HG03066 (cell line): ENCODE data around the gene MAD1L1.

Experiments
- ATAC-seq: cut with Tn5 transposase; IDR thresholded peaks from one replicate; pipeline ENCODE4 v1.9.1; 2021; ENCODE audit warnings: low read depth; ENCODE audit not compliant: unreplicated experiment

The MAD1L1 gene

GRCh38 chr7:2220506-2220905, 12.2 kb downstream of the MAD1L1 start:
- no peak for ATAC-seq

GRCh38 chr7:2220030-2220429, 12.7 kb downstream of the MAD1L1 start:
- no peak for ATAC-seq

- no peak for ATAC-seq
Observed at GRCh38 chr7:2219606-2220005, 13.1 kb downstream of the MAD1L1 start.

- ATAC-seq: no peak
Observed at GRCh38 chr7:2219136-2219535, 13.6 kb downstream of the MAD1L1 start.

- ATAC-seq: no peak
Observed at GRCh38 chr7:2218444-2218785, 14.3 kb downstream of the MAD1L1 start.

GRCh38 chr7:2217716-2218443, 14.9 kb downstream of the MAD1L1 start:
- ATAC-seq: no peak

GRCh38 chr7:2217206-2217605, 15.5 kb downstream of the MAD1L1 start:
- ATAC-seq: no peak

GRCh38 chr7:2215851-2216250, 16.9 kb downstream of the MAD1L1 start:
- ATAC-seq: no peak

GRCh38 chr7:2214636-2215035, 18.1 kb downstream of the MAD1L1 start:
- ATAC-seq: no peak

GRCh38 chr7:2213551-2214215, 19.1 kb downstream of the MAD1L1 start:
- ATAC-seq: no peak

- ATAC-seq: no peak
Observed at GRCh38 chr7:2212906-2213305, 19.8 kb downstream of the MAD1L1 start.

- ATAC-seq: no peak
Observed at GRCh38 chr7:2211926-2212325, 20.8 kb downstream of the MAD1L1 start.

- no peak for ATAC-seq
Observed at GRCh38 chr7:2211259-2211880, 21.4 kb downstream of the MAD1L1 start.

- ATAC-seq: no peak
Observed at GRCh38 chr7:2210551-2211258, 22.0 kb downstream of the MAD1L1 start.

GRCh38 chr7:2209961-2210323, 22.8 kb downstream of the MAD1L1 start:
- no peak for ATAC-seq

GRCh38 chr7:2209146-2209960, 23.4 kb downstream of the MAD1L1 start:
- ATAC-seq: no peak

GRCh38 chr7:2208712-2209111, 24.0 kb downstream of the MAD1L1 start:
- ATAC-seq: no peak

GRCh38 chr7:2205036-2205780, 27.5 kb downstream of the MAD1L1 start:
- no peak for ATAC-seq

GRCh38 chr7:2204446-2204845, 28.3 kb downstream of the MAD1L1 start:
- ATAC-seq: no peak

- ATAC-seq: no peak
Observed at GRCh38 chr7:2203766-2204300, 28.9 kb downstream of the MAD1L1 start.
